K562 (cell line): ENCODE data around the gene IFI27L2. TPM values are rescaled to one million over a fixed set of nuclear protein-coding genes. Genes with fewer than 3 reads are reported as not detected.

ENCODE experiments used
- DPF2 ChIP-seq: fragments of 450-650 bp; IDR thresholded peaks from 2 replicates; pipeline ENCODE4 v1.6.1; 2016
- FIP1L1 ChIP-seq: fragments of 200-400 bp; formaldehyde crosslinking; IDR thresholded peaks from 2 replicates; pipeline ENCODE4 v1.6.1; 2018; ENCODE audit warnings: mild to moderate bottlenecking, low read depth, low read length; ENCODE audit not compliant: poor library complexity, severe bottlenecking
- FOXK1 ChIP-seq: sonication (generic); formaldehyde crosslinking; IDR thresholded peaks from 2 replicates; pipeline ENCODE4 v1.8.0; 2022; ENCODE audit warnings: missing genetic modification reagents, mild to moderate bottlenecking, borderline replicate concordance
- HDAC3 ChIP-seq: fragments of 450-650 bp; IDR thresholded peaks from 2 replicates; pipeline ENCODE4 v1.6.1; 2018; ENCODE audit warnings: borderline replicate concordance, mild to moderate bottlenecking, moderate library complexity; ENCODE audit not compliant: partially characterized antibody
- MEF2D ChIP-seq: conservative IDR thresholded peaks from 2 replicates; pipeline ENCODE4 v1.6.1; 2016; ENCODE audit warnings: low read depth, missing genetic modification characterization, missing compliant biosample characterization
- MTF1 ChIP-seq: fragments of 250-450 bp; sonication (Bioruptor Pico); IDR thresholded peaks from 2 replicates; pipeline ENCODE4 v1.9.0; 2021; ENCODE audit warnings: moderate library complexity, mild to moderate bottlenecking, inconsistent platforms, borderline replicate concordance
- MYC ChIP-seq, 2 experiments: fragments of 250-450 bp in 1 of 2; sonication (Bioruptor Pico) in 1 of 2; IDR thresholded peaks; 2 replicates each; pipeline versions ENCODE4 v1.5.1 to v1.6.1; 2012 to 2021; ENCODE audit warnings: low read depth in 2 of 2, borderline replicate concordance in 1 of 2, improper control_type of control experiment in 1 of 2, low read length in 1 of 2, mild to moderate bottlenecking in 1 of 2, moderate library complexity in 1 of 2
- NCOR1 ChIP-seq: fragments of 450-650 bp; IDR thresholded peaks from 2 replicates; pipeline ENCODE4 v1.6.1; 2016; ENCODE audit warnings: mild to moderate bottlenecking, moderate library complexity
- NR2C2 ChIP-seq, 2 experiments: fragments of 200-800 bp in 1 of 2; sonication (Bioruptor generic) in 1 of 2; sonication (generic) in 1 of 2; formaldehyde crosslinking in 1 of 2; IDR thresholded peaks; 2 replicates each; pipeline versions ENCODE4 v1.6.1 to v1.8.0; 2016 to 2022; ENCODE audit warnings: mild to moderate bottlenecking in 1 of 2, missing compliant biosample characterization in 1 of 2, missing genetic modification characterization in 1 of 2, missing genetic modification reagents in 1 of 2
- XRCC5 ChIP-seq: fragments of 200-400 bp; formaldehyde crosslinking; IDR thresholded peaks from 2 replicates; pipeline ENCODE4 v1.6.1; 2017; ENCODE audit warnings: low read depth, mild to moderate bottlenecking, low read length
- ZNF699 ChIP-seq: fragments of 250-450 bp; sonication (Bioruptor Pico); IDR thresholded peaks from 2 replicates; pipeline ENCODE4 v1.8.0; 2021; ENCODE audit warnings: mild to moderate bottlenecking, moderate library complexity; ENCODE audit not compliant: insufficient replicate concordance
- polyA plus RNA-seq, 8 experiments: library from polyadenylated mRNA; depleted of rRNA in 4 of 8; stranded (reverse) in 5 of 8; unstranded in 3 of 8; fragments of >200 nt; fragmentation: Nextera tagmentation in 2 of 8; fragmentation: Illumina TruSeq in 1 of 8; extraction: Ambion mirVana in 2 of 8; extraction: Trizol in 1 of 8; gene quantifications; 2 replicates each; pipeline versions ENCODE4 v1.2.1 to v1.2.3, GENCODE V29; 2011 to 2014; ENCODE audit warnings: inconsistent platforms in 1 of 8, missing spikeins in 1 of 8
- total RNA-seq, 7 experiments: library from RNA; depleted of rRNA in 6 of 7; stranded (reverse); fragments of >200 nt in 6 of 7; fragmentation: Illumina TruSeq in 2 of 7; extraction: Trizol in 2 of 7; gene quantifications; 2 replicates each; pipeline versions ENCODE4 v1.2.1 to v1.2.3, GENCODE V29; 2011 to 2021; ENCODE audit warnings: low replicate concordance in 1 of 7
- TF ChIP-seq, protein P1 (sequence below), 2 experiments: fragments of 450-650 bp in 1 of 2; sonication (generic) in 1 of 2; formaldehyde crosslinking in 1 of 2; IDR thresholded peaks; 2 replicates each; pipeline versions ENCODE4 v1.7.1 to v1.9.0; 2016 to 2022; ENCODE audit warnings: inconsistent platforms in 1 of 2, mild to moderate bottlenecking in 1 of 2, missing genetic modification reagents in 1 of 2
- TF ChIP-seq, protein P2 (sequence below): fragments of 250-450 bp; sonication (Bioruptor Pico); IDR thresholded peaks from 2 replicates; pipeline ENCODE4 v1.8.0; 2021; ENCODE audit warnings: moderate library complexity, mild to moderate bottlenecking, inconsistent platforms
- TF ChIP-seq, protein P3 (sequence below), 2 experiments: fragments of 450-650 bp in 1 of 2; sonication (generic) in 1 of 2; formaldehyde crosslinking in 1 of 2; IDR thresholded peaks in 1 of 2; conservative IDR thresholded peaks in 1 of 2; 2 replicates each; pipeline versions ENCODE4 v1.6.1 to v1.8.1; 2016 to 2023; ENCODE audit warnings: mild to moderate bottlenecking in 2 of 2, moderate library complexity in 2 of 2, inconsistent platforms in 1 of 2, missing genetic modification reagents in 1 of 2

Gene IFI27L2
- total and polyA plus RNA-seq, 9 of the 15 experiments (the other 6 are each of a cell fraction or from before 2014, with no cell fraction given): 1.0 to 9.3 (median 4.1) TPM

DNA sequence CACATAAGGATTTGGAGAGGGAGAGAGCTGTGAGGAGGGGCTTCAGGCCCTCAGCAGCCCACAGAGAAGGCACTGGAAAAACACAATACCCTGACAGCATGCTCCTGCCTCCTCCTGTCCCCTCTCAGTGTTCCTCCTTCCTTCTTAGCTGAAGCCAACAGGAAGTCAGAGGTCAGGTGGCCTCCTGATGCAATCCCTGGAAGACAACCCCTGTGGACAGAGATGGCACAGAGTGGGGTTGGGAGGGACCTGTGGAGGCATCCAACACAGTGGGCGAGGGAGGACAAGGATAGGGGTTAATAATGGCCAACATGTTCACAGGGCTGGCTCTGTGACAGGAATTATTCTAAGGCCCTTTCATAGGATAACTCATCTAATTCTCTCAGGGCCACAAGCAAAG is 15.4 kb upstream of the IFI27L2 start (continued):
- TF ChIP-seq, protein P1, sequence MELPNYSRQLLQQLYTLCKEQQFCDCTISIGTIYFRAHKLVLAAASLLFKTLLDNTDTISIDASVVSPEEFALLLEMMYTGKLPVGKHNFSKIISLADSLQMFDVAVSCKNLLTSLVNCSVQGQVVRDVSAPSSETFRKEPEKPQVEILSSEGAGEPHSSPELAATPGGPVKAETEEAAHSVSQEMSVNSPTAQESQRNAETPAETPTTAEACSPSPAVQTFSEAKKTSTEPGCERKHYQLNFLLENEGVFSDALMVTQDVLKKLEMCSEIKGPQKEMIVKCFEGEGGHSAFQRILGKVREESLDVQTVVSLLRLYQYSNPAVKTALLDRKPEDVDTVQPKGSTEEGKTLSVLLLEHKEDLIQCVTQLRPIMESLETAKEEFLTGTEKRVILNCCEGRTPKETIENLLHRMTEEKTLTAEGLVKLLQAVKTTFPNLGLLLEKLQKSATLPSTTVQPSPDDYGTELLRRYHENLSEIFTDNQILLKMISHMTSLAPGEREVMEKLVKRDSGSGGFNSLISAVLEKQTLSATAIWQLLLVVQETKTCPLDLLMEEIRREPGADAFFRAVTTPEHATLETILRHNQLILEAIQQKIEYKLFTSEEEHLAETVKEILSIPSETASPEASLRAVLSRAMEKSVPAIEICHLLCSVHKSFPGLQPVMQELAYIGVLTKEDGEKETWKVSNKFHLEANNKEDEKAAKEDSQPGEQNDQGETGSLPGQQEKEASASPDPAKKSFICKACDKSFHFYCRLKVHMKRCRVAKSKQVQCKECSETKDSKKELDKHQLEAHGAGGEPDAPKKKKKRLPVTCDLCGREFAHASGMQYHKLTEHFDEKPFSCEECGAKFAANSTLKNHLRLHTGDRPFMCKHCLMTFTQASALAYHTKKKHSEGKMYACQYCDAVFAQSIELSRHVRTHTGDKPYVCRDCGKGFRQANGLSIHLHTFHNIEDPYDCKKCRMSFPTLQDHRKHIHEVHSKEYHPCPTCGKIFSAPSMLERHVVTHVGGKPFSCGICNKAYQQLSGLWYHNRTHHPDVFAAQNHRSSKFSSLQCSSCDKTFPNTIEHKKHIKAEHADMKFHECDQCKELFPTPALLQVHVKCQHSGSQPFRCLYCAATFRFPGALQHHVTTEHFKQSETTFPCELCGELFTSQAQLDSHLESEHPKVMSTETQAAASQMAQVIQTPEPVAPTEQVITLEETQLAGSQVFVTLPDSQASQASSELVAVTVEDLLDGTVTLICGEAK (IDR thresholded peaks at IDR 0.05): 0 out of 2 replicates have a peak, but pooled peaks have one; percentile 53
- TF ChIP-seq, protein P1 (CRISPR knock-in tag; IDR thresholded peaks at IDR 0.05): no peak
- TF ChIP-seq MTF1 (CRISPR knock-in tag) (no peak), NCOR1 (no peak), ZNF699 (no peak), FOXK1 (CRISPR knock-in tag) (no peak), XRCC5 (no peak), DPF2 (no peak), HDAC3 (no peak), MEF2D (tag) (no peak), MYC (IDR thresholded peaks at IDR 0.05; ENCODE audit: low read depth, low read length) (0 out of 2 replicates have a peak, but pooled peaks have one; percentile 17), MYC (CRISPR knock-in tag; IDR thresholded peaks at IDR 0.05; ENCODE audit: borderline replicate concordance, low read depth) (no peak), FIP1L1 (no peak), NR2C2 (CRISPR knock-in tag; IDR thresholded peaks at IDR 0.05) (no peak), NR2C2 (tag; IDR thresholded peaks at IDR 0.05) (peak; percentile 70)
- TF ChIP-seq, protein P2, sequence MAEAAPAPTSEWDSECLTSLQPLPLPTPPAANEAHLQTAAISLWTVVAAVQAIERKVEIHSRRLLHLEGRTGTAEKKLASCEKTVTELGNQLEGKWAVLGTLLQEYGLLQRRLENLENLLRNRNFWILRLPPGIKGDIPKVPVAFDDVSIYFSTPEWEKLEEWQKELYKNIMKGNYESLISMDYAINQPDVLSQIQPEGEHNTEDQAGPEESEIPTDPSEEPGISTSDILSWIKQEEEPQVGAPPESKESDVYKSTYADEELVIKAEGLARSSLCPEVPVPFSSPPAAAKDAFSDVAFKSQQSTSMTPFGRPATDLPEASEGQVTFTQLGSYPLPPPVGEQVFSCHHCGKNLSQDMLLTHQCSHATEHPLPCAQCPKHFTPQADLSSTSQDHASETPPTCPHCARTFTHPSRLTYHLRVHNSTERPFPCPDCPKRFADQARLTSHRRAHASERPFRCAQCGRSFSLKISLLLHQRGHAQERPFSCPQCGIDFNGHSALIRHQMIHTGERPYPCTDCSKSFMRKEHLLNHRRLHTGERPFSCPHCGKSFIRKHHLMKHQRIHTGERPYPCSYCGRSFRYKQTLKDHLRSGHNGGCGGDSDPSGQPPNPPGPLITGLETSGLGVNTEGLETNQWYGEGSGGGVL (CRISPR knock-in tag): no peak
- TF ChIP-seq, protein P3, sequence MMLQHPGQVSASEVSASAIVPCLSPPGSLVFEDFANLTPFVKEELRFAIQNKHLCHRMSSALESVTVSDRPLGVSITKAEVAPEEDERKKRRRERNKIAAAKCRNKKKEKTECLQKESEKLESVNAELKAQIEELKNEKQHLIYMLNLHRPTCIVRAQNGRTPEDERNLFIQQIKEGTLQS (IDR thresholded peaks at IDR 0.05): peak; percentile 59
- TF ChIP-seq, protein P3 (CRISPR knock-in tag; conservative IDR thresholded peaks at IDR 0.05): no peak
